BJ (cell line): ENCODE data around the gene MEF2C. TPM values are rescaled to one million over a fixed set of nuclear protein-coding genes. Genes with fewer than 3 reads are reported as not detected.

Experiments used
- CTCF ChIA-PET: fragments of 350-600 bp; formaldehyde crosslinking; extraction: SDS; loops from one replicate; lab custom pipeline; 2021; ENCODE audit warnings: antibody characterized with exemption, inconsistent platforms; lab: Yijun Ruan, JAX
- POLR2A ChIA-PET: fragments of 300-600 bp; sonication (Branson Sonifier 250); formaldehyde crosslinking; extraction: SDS; loops from one replicate; lab custom pipeline; 2021; ENCODE audit warnings: antibody characterized with exemption; lab: Charles Lee
- DNase-seq: peaks from one replicate; pipeline ENCODE4 v3.0.0-alpha.2; 2011; ENCODE audit warnings: low read depth
- H3K27me3 ChIP-seq: 2 replicates; pipeline ENCODE4 v1.6.0; 2011; ENCODE audit warnings: low read length; ENCODE audit not compliant: control insufficient read depth, insufficient read depth
- H3K36me3 ChIP-seq: 2 replicates; pipeline ENCODE4 v1.5.1; 2011; ENCODE audit warnings: low read length; ENCODE audit not compliant: control insufficient read depth, insufficient read depth
- H3K4me3 ChIP-seq: 2 replicates; pipeline ENCODE4 v1.5.1; 2011; ENCODE audit warnings: low read depth, mild to moderate bottlenecking, control low read depth, low read length
- CTCF ChIP-seq: IDR thresholded peaks from 2 replicates; pipeline ENCODE4 v1.5.1; 2011; ENCODE audit warnings: low read depth, mild to moderate bottlenecking, control low read depth, inconsistent platforms, low read length, moderate library complexity; ENCODE audit not compliant: insufficient read depth
- polyA plus RNA-seq: library from polyadenylated mRNA; depleted of rRNA; stranded (reverse); fragments of >200 nt; gene quantifications from 2 replicates; pipeline ENCODE4 v1.2.3, GENCODE V29; 2011

The MEF2C gene
- polyA plus RNA-seq, 1 experiment: 1.6 TPM

- TF ChIP-seq CTCF: no peak
- DNase-seq: no peak
- POLR2A ChIA-PET: no interaction called here
- CTCF ChIA-PET: no interaction called here
- no peaks in the 10 kb centered on the region for H3K36me3 ChIP-seq
- H3K4me3 ChIP-seq: no peak overlapping the region
- no peaks in the 10 kb centered on the region for H3K27me3 ChIP-seq
These were observed 14.4 kb downstream of the MEF2C start for GRCh38 chr5:88868468-88869068.

GRCh38 chr5:88867638-88868037, 15.3 kb downstream of the MEF2C start:
- TF ChIP-seq CTCF: no peak
- no peaks in the 10 kb centered on the region for H3K27me3 ChIP-seq
- CTCF ChIA-PET: no interaction called here
- POLR2A ChIA-PET: no interaction called here
- no peak overlapping the region for H3K4me3 ChIP-seq
- no peaks in the 10 kb centered on the region for H3K36me3 ChIP-seq
- DNase-seq: no peak

- Histone ChIP-seq H3K27me3 (no peaks in the 10 kb centered on the region), H3K4me3 (no peak overlapping the region), H3K36me3 (no peaks in the 10 kb centered on the region)
- TF ChIP-seq CTCF: no peak
- no peak for DNase-seq
- ChIA-PET CTCF (no interaction called here), POLR2A (no interaction called here)
These were observed 19.5 kb downstream of the MEF2C start for GRCh38 chr5:88863523-88863922.

GRCh38 chr5:88862547-88863175, 20.3 kb downstream of the MEF2C start:
- Histone ChIP-seq H3K4me3 (no peak overlapping the region), H3K27me3 (no peaks in the 10 kb centered on the region), H3K36me3 (no peaks in the 10 kb centered on the region)
- ChIA-PET POLR2A (no interaction called here), CTCF (interaction anchor here (0.6 to 1.1 kb wide), 2 partner anchors 135 to 590 kb away, joined by 3 read pairs; no protein-coding TSS in a partner anchor)
- TF ChIP-seq CTCF: no peak
- no peak for DNase-seq

- POLR2A ChIA-PET: no interaction called here
- Histone ChIP-seq H3K27me3 (no peaks in the 10 kb centered on the region), H3K4me3 (no peak overlapping the region), H3K36me3 (no peaks in the 10 kb centered on the region)
- no peak for TF ChIP-seq CTCF
- DNase-seq: no peak
- CTCF ChIA-PET: interaction anchor here (0.6 to 0.9 kb wide), 3 partner anchors 21 to 711 kb away, joined by 3 to 4 read pairs (median 3); no protein-coding TSS in a partner anchor
These were observed 21.8 kb downstream of the MEF2C start for GRCh38 chr5:88861231-88861630.
